Measurements from ENCODE around the gene MAGI3.

MAGI3 gene

DNA sequence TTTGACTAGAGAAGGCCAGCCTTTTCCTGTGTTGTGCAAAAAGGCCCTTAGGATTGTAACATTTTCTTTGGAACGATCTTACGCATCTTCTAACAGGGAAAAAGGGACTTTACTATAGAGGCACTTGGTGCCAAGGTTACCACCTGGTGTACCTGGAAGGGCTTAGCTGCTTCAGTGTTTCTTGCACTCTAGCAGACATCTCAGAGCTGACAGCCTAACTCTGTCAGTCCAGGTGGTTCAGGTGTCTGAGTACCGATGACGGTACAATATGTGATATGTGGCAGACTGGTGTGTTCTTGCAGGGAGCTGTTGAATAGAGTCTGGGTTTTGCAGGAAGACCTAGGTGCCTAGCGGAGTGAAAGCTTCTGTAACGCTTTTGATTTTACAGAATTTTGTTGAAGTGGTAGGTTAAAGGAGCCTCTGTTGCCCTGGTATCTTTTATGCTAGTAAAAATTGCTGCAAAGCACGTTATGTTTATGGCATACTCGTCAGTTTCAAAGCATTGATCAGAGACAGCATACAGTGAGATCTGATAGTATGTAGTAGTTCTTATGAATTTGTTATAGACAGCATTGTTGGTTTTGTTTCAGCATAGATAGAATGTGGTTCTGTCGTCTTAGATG lies 1.4 kb downstream of the MAGI3 start:
- Histone ChIP-seq H3K4me3 (ENCODE audit: low read depth, low read length) (peak overlapping the region; percentile 97), H3K9me3 (ENCODE audit: control insufficient read depth, insufficient read depth, low read depth, low read length) (no peaks in the 10 kb centered on the region), H3K36me3 (ENCODE audit: control insufficient read depth in 2 of 2, insufficient read depth in 1 of 2, low read length in 2 of 2) (no peaks in the 10 kb centered on the region), H3K27ac (ENCODE audit: extremely low read depth, low read depth, low read length) (peak overlapping the region; percentile 93; the same call in 1 of the 2 replicates), H3K4me1 (ENCODE audit: control insufficient read depth, insufficient read depth, low read length) (peaks cover 21% of the 10 kb centered on the region)
- TF ChIP-seq GLI2 (tag by site-specific recombination; IDR thresholded peaks at IDR 0.05; ENCODE audit: borderline replicate concordance, low read depth) (no peak), ZNF214 (tag by site-specific recombination; IDR thresholded peaks at IDR 0.05; ENCODE audit: borderline replicate concordance) (no peak), ZBTB17 (tag by site-specific recombination; IDR thresholded peaks at IDR 0.05) (peak; percentile 94), ZNF600 (tag by site-specific recombination; IDR thresholded peaks at IDR 0.05) (peak; percentile 43), KLF7 (tag by site-specific recombination; IDR thresholded peaks at IDR 0.05; ENCODE audit: borderline replicate concordance) (no peak), SCRT1 (tag by site-specific recombination; IDR thresholded peaks at IDR 0.05; ENCODE audit: borderline replicate concordance) (0 out of 2 replicates have a peak, but pooled peaks have one; percentile 7), TRIM28 (IDR thresholded peaks at IDR 0.05; ENCODE audit: borderline replicate concordance, low read length) (peak; percentile 85; the same call in 1 of the 2 replicates), ZNF366 (tag by site-specific recombination; conservative IDR thresholded peaks at IDR 0.05) (0 out of 2 replicates have a peak, but pooled peaks have one; percentile 28), SP7 (tag by site-specific recombination; IDR thresholded peaks at IDR 0.05) (peak; percentile 5; the same call in 1 of the 2 replicates), ZFP69B (tag by site-specific recombination; IDR thresholded peaks at IDR 0.05) (no peak), ZNF292 (tag by site-specific recombination; IDR thresholded peaks at IDR 0.05; ENCODE audit: borderline replicate concordance, low read depth) (no peak)
- ChIA-PET POLR2A (interaction anchor here (0.6 to 1.6 kb wide), 10 partner anchors 12 to 421 kb away, joined by 3 to 10 read pairs (median 3); partner anchors contain the start of gene RSBN1), CTCF (interaction anchor here (0.7 to 1.7 kb wide), 5 partner anchors 10 to 1139 kb away, joined by 3 read pairs; no protein-coding TSS in a partner anchor)

DNA sequence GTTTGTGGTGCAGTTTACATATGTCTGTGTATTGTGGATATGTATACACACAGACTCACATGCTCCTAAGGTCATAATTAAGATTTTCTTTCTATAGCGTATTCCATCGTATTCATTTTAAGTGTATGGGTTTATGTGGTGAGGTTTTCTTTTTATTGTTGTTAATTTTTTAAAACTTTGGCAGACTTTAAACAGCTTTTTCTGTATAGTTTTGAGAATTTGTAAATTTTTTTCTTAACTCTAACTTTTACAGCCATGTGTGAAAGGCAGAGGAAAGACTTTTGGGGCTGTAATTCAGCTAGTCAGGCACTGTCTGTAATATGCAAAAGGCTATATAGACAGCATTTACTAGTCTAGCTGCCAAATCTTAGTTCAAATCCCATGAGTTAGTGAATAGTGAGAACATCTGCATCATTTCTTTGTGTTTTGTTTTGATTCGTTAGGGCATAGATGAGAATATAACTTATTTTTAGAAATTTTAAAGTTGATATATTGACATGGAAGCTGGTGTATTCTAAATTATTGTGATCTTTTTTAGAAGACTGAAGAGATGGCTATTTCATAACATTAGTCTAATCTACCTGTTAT lies 2.3 kb downstream of the MAGI3 start:
- H3K9me3 ChIP-seq (ENCODE audit: control insufficient read depth, insufficient read depth, low read depth, low read length), result no peaks in the 10 kb centered on the region
- peak overlapping the region; percentile 97 for H3K4me3 ChIP-seq (ENCODE audit: low read depth, low read length)
- ChIA-PET POLR2A (interaction anchor here (0.6 to 1.6 kb wide), 3 partner anchors 250 to 365 kb away, joined by 3 to 6 read pairs (median 6); no protein-coding TSS in a partner anchor), CTCF (interaction anchor here (0.7 to 1.8 kb wide), 5 partner anchors 9 to 644 kb away, joined by 3 to 5 read pairs (median 3); no protein-coding TSS in a partner anchor)
- H3K27ac ChIP-seq (ENCODE audit: extremely low read depth, low read depth, low read length), result no peak overlapping the region
- H3K36me3 ChIP-seq (ENCODE audit: control insufficient read depth in 2 of 2, insufficient read depth in 1 of 2, low read length in 2 of 2), result no peaks in the 10 kb centered on the region
- TF ChIP-seq ZNF660 (tag by site-specific recombination; IDR thresholded peaks at IDR 0.05) (no peak), ZNF521 (tag by site-specific recombination; IDR thresholded peaks at IDR 0.05) (no peak)
- TF ChIP-seq, protein P1, sequence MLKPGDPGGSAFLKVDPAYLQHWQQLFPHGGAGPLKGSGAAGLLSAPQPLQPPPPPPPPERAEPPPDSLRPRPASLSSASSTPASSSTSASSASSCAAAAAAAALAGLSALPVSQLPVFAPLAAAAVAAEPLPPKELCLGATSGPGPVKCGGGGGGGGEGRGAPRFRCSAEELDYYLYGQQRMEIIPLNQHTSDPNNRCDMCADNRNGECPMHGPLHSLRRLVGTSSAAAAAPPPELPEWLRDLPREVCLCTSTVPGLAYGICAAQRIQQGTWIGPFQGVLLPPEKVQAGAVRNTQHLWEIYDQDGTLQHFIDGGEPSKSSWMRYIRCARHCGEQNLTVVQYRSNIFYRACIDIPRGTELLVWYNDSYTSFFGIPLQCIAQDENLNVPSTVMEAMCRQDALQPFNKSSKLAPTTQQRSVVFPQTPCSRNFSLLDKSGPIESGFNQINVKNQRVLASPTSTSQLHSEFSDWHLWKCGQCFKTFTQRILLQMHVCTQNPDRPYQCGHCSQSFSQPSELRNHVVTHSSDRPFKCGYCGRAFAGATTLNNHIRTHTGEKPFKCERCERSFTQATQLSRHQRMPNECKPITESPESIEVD (tag by site-specific recombination; IDR thresholded peaks at IDR 0.05), result peak; percentile 80
- H3K4me1 ChIP-seq (ENCODE audit: control insufficient read depth, insufficient read depth, low read length), result peaks cover 27% of the 10 kb centered on the region

DNA sequence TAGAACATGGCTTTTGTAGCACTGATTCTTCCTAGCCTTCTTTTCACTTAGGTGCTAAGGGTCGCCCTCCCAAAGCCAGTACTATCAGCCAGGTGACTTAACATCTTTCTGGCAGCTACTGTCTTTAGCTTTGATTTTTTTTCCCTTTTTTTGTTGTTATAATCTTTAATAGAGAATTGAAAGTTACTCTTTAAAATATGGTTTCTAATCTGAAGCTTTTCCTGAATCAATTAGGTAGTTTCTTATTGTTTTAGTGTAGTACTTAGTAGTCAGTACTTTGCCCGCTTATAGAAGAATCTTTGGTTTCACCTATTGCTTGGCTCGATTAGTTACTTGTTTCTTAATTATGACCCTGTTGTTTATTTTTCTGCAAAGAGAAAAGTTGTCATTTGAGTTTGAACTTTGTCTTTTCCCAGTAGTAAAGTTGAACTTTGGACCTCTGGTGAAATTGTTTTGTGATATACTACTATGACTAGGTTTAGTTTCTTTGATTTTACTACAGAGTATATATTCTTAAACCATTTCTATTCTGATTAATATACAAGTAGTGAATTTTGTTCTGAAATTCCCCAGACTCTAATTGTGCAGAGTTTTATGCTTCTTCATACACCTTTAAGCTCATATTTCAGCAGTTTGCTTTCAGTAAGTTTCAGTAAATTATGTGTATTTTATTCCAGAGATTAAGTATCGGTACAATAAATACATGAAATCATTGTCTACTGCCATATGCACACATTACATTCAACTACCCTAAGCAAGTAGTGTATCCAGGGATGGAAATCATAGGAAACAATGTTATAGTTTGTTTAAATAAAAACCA lies 3.9 kb downstream of the MAGI3 start:
- TF ChIP-seq ZSCAN30 (tag by site-specific recombination; IDR thresholded peaks at IDR 0.05), result no peak
- TF ChIP-seq ZNF571 (tag by site-specific recombination; IDR thresholded peaks at IDR 0.05), result no peak
- TF ChIP-seq ZNF660 (tag by site-specific recombination; IDR thresholded peaks at IDR 0.05), result 0 out of 2 replicates have a peak, but pooled peaks have one; percentile 5
- no peak for TF ChIP-seq ZNF221 (tag by site-specific recombination; IDR thresholded peaks at IDR 0.05; ENCODE audit: borderline replicate concordance)
- 0 out of 2 replicates have a peak, but pooled peaks have one; percentile 5 for TF ChIP-seq ZNF335 (tag by site-specific recombination; conservative IDR thresholded peaks at IDR 0.05)
- TF ChIP-seq, protein P1 (tag by site-specific recombination; IDR thresholded peaks at IDR 0.05), result peak; percentile 61; the same call in 1 of the 2 replicates
- TF ChIP-seq HOXA7 (CRISPR knock-in tag; IDR thresholded peaks at IDR 0.05; ENCODE audit: borderline replicate concordance), result no peak
- 0 out of 2 replicates have a peak, but pooled peaks have one; percentile 17 for TF ChIP-seq ZNF10 (tag by site-specific recombination; IDR thresholded peaks at IDR 0.05)
- TF ChIP-seq PRDM1 (tag by site-specific recombination; IDR thresholded peaks at IDR 0.05), result peak; percentile 74; the same call in 1 of the 2 replicates
- TF ChIP-seq, protein P2, sequence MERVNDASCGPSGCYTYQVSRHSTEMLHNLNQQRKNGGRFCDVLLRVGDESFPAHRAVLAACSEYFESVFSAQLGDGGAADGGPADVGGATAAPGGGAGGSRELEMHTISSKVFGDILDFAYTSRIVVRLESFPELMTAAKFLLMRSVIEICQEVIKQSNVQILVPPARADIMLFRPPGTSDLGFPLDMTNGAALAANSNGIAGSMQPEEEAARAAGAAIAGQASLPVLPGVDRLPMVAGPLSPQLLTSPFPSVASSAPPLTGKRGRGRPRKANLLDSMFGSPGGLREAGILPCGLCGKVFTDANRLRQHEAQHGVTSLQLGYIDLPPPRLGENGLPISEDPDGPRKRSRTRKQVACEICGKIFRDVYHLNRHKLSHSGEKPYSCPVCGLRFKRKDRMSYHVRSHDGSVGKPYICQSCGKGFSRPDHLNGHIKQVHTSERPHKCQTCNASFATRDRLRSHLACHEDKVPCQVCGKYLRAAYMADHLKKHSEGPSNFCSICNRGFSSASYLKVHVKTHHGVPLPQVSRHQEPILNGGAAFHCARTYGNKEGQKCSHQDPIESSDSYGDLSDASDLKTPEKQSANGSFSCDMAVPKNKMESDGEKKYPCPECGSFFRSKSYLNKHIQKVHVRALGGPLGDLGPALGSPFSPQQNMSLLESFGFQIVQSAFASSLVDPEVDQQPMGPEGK (tag by site-specific recombination; IDR thresholded peaks at IDR 0.05), result no peak
- peak; percentile 97 for TF ChIP-seq ZNF664 (tag by site-specific recombination; IDR thresholded peaks at IDR 0.05)
- Histone ChIP-seq H3K9me3 (ENCODE audit: control insufficient read depth, insufficient read depth, low read depth, low read length) (no peaks in the 10 kb centered on the region), H3K4me3 (ENCODE audit: low read depth, low read length) (peak overlapping the region; percentile 16), H3K27ac (ENCODE audit: extremely low read depth, low read depth, low read length) (no peak overlapping the region), H3K4me1 (ENCODE audit: control insufficient read depth, insufficient read depth, low read length) (peaks cover 36% of the 10 kb centered on the region), H3K36me3 (ENCODE audit: control insufficient read depth in 2 of 2, insufficient read depth in 1 of 2, low read length in 2 of 2) (no peaks in the 10 kb centered on the region)
- POLR2A ChIA-PET, result no interaction called here
- CTCF ChIA-PET, result interaction anchor here (1.8 kb wide), 1 partner anchor 59 kb away, joined by 5 read pairs; no protein-coding TSS in a partner anchor
